GM12801 (cell line): ENCODE measurements around the gene MTMR11.

Source experiments
- TF ChIP-seq, protein P1 (sequence below): IDR thresholded peaks from one replicate; pipeline ENCODE4 v1.5.1; 2011; ENCODE audit warnings: control low read depth; ENCODE audit not compliant: insufficient read length; ENCODE audit errors: extremely low read depth

The MTMR11 gene

DNA sequence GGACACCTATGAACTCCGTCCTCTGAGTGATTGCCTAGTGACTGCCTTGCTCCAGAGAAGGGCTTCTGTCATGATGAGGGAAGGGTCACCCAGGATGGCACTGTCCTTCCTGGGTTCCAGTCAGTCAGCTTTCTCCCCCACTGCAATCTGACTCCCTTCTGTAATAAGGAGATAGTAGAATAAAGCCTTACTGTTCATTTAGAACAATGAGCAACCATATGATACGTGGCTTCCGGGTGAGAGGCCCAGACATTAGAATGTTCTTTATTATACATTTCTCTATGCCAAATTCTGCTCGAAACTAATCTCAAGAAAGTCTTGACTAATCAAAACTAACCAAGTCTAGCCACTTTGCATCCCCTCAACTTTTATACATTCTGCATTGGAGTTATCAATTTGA is 8.5 kb upstream of the MTMR11 start:
- TF ChIP-seq, protein P1, sequence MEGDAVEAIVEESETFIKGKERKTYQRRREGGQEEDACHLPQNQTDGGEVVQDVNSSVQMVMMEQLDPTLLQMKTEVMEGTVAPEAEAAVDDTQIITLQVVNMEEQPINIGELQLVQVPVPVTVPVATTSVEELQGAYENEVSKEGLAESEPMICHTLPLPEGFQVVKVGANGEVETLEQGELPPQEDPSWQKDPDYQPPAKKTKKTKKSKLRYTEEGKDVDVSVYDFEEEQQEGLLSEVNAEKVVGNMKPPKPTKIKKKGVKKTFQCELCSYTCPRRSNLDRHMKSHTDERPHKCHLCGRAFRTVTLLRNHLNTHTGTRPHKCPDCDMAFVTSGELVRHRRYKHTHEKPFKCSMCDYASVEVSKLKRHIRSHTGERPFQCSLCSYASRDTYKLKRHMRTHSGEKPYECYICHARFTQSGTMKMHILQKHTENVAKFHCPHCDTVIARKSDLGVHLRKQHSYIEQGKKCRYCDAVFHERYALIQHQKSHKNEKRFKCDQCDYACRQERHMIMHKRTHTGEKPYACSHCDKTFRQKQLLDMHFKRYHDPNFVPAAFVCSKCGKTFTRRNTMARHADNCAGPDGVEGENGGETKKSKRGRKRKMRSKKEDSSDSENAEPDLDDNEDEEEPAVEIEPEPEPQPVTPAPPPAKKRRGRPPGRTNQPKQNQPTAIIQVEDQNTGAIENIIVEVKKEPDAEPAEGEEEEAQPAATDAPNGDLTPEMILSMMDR = no peak

DNA sequence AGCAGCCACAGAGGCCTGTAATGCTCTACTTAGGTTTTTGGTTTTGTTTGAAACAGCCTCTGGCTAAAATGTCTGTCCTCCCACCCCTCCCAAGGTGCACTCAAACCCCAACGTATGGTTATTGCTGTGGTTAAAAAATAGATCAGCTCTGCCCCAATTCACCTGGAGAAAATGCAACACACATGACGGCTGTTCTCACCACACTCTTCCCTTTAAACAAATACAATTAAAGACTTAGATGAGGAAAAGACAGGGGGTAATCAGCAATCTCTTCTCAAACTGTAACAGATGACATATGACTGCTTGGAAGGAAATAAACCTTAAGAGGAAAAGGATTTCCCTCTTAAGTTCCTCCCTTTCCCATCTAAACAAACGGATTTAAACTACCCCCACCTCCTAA is 6.2 kb upstream of the MTMR11 start:
- TF ChIP-seq, protein P1 = no peak

DNA sequence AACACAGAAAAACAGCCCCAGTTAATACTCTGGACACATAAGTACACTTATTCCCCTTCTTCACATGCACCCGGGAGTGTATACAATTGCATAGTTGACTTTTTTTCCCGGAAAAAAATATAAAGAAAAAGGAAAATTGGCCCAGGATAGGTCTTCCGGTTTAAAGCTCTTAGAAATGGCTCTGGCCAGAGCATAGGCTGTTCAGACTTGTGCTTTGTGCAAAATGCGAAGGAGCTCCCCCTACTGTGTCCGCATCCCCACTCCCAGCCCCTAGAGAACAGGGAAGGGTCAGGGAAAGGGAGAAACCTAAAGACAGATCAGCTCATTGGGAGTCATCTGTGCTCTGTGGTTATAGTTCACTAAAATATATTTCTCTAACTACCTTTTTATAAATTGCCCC is 5.5 kb upstream of the MTMR11 start:
- TF ChIP-seq, protein P1 = no peak

DNA sequence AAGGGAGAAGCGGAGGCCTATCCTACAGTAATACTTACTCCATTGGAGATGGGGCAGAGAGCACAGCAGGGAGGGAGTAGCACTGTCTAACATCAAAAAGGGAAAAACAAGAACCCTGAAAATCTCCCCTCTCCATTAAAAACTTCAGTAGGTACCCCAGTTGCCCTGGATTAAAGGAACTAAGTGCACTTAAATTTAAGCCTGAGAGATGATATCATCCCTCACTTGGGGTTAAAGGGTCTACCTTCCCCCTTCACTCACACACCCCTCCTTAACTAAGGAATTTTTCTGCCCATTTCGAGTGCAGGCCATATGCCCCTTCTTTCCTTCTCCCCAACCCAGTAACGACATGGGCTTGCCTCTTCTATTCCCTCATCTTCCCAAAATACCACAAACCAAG is 3.7 kb upstream of the MTMR11 start:
- TF ChIP-seq, protein P1 = no peak

DNA sequence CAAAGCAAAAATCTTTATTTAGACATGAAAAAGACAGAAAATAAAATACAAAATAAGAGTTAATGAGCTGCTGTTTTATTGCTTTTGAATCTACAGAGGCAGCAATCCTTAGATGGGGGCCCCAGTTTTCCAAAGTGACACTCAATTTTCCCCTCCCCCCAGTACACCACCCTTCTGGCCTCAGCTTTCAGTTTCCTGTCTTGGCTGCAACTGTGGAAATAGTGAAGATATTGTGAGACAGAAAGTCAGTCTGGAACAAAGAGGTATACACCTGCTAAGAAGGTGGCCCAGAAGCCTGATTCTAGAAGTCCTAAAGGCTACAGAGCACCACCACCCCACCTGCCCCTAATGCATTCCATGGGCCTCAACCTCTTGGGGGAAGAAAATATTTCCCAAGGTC is 1.1 kb upstream of the MTMR11 start:
- TF ChIP-seq, protein P1 = no peak

DNA sequence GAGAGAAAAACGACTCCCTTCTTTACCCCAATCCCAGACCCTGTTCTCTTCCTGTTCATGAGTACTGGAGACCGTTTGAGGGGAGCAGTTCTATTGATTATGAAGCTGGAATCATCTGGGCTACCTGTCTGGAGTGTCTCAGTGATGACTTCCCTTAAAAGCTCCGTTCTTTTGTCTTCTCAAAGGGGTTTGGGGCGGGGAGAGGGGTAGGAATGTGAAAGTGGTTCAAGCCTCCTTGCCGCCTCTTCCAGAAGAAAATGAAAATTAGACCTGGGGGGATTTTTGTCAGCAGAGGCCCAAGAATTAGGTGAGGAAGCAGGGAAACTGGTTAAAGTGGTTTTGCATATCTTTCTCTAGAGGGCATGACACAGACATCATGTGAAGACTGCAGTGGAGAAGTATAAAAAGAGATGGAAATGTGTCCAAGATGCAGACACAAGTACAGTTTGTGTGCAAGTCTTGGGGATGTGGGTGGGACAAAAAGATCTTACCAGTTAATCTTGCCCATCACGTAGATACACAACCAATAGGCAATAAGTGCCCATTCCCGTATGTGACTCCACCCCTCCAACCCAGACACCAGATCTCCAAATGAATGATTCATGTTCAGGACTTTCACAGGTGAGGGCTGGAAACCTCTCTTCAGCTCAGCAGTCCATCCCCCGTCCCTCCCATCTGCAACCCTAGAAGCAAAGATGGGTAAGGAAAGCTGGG is 470 bp upstream of the MTMR11 start:
- TF ChIP-seq, protein P1 = no peak

DNA sequence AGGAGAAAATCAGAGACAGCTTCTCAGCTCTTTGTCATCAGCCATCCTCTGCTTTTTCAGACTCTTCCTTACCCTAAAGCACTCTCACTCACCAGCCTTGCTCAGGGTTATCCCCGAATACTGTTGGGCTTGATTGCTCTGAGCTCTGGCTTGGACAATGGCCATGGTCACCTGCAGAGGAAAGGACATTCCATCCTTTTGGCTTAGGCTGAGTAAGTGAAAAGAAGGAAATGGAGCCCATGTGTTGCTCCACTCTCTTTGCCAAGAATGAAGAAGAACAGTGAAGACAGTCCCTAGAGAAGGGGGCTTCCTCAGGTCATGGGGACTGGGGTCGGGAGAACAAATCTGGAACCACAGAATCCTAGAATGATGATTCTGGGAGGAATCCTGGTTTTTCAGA is 2.3 kb downstream of the MTMR11 start:
- TF ChIP-seq, protein P1 = no peak
